ENCODE measurements around the gene ENOX1. TPM values are rescaled to one million over a fixed set of nuclear protein-coding genes. Genes with fewer than 3 reads are reported as not detected.
"Not testable (repeated sequence)": the region's sequence is repeated elsewhere in the genome, so short reads cannot be mapped to it uniquely, and the experiment has no call there.

The ENOX1 gene
- polyA plus RNA-seq, 4 donors: 8.4 to 29.7 (median 12.3) TPM

DNA sequence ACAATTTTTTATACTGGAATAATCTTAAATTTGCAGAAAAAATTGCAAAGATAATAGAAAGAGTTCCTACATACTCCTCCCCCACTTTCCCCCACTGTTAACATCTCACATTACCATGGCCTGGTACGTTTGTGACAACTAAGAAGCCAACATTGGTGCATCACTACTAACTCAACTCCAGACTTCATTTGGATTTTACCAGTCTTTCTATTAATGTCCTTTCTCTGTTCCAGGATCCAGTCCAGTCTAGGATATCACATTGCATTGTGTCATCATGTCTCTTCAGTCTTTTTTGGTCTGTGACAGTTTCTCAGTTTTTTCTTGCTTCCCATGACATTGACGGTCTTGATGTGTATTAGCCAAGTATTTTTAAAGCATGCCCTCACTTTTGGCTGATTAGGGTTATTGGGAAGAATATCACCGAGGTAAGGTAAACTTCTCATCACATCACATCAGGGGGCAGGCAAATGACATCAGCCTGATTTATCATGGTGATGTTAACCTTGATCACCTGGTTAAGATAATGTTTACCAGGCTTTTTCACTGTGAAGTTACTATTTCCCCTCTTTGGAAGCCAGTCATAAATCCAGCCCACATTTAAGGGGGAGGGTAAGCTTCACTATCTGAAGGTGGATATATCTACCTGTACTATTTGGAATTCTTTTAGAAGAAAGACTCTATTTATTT, 322.1 kb downstream of the ENOX1 start:
- no peak for DNase-seq (ENCODE audit: low read depth in 4 of 4, low spot score in 3 of 4)

DNA sequence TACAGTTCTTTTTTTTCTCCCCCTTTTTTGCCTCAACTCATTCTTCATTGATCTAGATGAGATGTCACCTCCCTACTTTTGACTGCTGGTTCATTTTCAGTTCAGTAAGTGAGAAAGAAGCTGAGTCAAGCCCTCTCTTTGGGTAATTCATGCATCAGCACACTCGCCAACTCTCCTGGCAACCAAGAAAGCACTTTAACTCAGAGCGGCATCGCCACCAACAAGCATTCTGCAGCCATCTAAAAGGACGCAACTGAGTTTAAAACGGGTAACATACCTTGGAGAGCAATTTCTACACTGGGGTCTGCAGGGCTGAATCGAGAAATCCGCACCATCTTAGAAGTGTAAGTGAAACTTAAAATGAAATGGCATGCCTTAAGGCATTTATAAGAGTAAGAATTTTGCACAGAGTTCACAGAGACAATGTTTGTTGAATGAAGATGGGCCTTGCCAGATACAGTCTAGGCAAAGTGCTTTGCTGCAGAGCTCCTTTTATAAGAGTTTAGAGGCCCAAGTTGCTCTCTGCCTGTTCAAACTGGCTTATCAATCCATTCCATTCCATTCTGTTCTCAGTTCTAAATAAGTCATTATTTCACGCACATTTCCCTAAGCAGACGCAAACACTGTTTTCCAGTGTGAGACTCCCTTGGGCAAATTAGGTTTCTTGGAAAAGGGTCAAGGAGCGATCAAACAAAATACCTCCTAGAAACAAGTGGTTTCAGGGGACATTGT, 338.0 kb downstream of the ENOX1 start:
- no peak for DNase-seq (ENCODE audit: low read depth in 4 of 4, low spot score in 3 of 4)

DNA sequence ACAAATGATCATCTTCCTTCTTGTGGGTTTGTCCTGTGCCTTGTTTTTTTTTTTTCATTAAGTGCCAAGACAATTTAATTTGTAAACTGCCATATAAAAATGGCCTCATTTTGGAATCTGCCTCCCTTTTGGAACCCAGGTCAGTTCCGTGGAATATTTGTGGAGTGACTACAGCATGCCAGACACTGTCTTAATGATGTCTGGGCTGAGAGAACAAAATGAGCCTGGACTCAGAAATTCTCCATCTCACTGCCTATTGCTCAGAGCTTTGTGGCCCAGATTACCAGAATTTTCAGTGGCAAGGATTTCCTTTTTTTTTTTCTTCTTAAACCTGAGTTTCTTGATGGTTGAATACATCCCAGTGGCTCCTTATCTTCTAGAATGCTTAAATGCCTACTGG, 340.6 kb downstream of the ENOX1 start:
- DNase-seq (ENCODE audit: low read depth in 4 of 4, low spot score in 3 of 4): no peak

DNA sequence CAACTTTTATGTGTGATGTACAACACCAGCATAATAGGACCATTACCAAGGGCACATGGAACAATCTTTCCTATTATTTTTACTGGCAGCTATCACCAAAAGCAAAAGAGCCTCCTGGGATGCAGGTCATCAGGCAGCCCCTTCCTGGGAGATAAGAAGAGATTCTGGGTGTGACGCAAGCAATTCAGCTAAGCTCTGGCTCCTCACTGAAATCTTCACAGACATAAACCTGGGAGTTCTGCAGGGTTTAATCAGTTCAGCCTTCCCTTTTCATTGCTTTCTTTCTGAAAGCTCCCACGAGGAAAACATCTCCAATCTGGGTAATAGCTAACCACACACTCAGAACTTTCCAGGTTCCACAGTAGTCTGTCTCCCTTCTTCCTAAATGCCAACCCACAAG, 341.1 kb downstream of the ENOX1 start:
- no peak for DNase-seq (ENCODE audit: low read depth in 4 of 4, low spot score in 3 of 4)

GRCh38 chr13:43444081-43444480, 342.7 kb downstream of the ENOX1 start:
- no peak for DNase-seq (ENCODE audit: low read depth in 4 of 4, low spot score in 3 of 4)

DNA sequence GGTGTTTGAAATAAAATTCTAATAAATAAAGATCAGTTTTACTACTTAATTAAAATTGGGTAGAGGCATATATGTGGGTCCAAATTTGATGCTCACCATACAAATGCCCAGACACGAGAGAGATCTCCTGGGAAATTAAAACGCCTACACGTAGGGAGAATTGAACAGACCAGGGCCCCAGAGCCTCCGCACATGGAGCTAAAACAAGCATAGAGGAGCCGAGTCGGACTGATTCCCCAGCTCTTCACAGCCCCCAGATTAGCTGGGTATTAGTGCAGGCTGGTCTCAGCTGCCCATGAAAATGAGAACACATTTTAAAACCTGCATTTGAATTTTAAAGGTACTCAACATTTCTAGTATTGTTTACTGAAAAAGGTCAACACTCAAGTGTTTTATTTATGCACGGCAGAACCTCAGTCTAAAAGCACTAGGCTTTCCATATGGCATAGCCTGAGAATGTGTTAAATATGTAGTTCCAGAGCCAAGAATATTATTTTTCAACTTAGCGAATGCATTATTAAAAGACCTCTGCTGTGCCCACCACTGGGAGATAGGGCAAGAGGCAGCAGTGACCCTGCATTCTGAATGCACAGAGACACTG, 344.8 kb downstream of the ENOX1 start:
- no peak for DNase-seq (ENCODE audit: low read depth in 4 of 4, low spot score in 3 of 4)

DNA sequence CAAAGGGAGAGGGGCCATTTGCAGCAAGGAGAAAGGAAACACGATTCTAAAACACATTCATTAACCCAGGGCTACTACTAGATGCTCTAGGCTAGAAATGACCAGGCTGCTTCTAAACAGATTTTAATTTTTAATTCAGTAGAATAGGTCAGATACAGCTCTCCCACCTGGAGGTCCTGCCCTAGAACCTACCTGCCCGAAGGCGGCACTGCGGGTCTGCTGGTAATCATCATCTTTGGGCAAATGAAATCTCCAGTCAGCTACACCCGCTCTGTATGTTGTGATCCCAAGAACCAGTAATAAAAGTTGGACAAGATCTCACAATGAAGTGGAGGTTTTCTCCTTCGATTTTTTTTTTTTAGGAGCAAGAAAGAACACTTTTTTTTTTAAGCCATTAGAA, 345.3 kb downstream of the ENOX1 start:
- DNase-seq (ENCODE audit: low read depth in 4 of 4, low spot score in 3 of 4): no peak

GRCh38 chr13:43434191-43434590, 352.6 kb downstream of the ENOX1 start:
- no peak for DNase-seq (ENCODE audit: low read depth in 4 of 4, low spot score in 3 of 4)

GRCh38 chr13:43433691-43434141, 353.1 kb downstream of the ENOX1 start:
- no peak for DNase-seq (ENCODE audit: low read depth in 4 of 4, low spot score in 3 of 4)

DNA sequence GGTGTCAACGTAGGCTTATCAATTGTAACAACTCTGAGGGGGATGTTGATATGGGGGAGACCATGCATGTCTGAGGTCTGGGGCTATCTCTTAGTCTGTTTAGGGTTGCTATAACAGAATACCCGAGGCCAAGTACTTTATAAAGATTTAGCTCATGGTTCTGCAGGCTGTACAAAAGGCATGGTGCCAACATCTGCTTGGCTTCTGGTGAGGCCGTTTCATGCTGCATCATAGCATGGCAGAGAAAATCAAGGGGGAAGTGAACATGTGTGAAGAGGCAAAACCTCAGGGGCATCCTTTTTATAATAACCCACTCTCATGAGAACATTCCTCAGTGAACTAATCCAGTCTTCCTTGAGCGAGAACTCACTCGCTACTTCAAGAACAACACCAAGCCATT, 353.8 kb downstream of the ENOX1 start:
- no peak for DNase-seq (ENCODE audit: low read depth in 4 of 4, low spot score in 3 of 4)

- no peak for DNase-seq (ENCODE audit: low read depth in 4 of 4, low spot score in 3 of 4)
Measured at GRCh38 chr13:43431841-43432240, 354.9 kb downstream of the ENOX1 start.

DNA sequence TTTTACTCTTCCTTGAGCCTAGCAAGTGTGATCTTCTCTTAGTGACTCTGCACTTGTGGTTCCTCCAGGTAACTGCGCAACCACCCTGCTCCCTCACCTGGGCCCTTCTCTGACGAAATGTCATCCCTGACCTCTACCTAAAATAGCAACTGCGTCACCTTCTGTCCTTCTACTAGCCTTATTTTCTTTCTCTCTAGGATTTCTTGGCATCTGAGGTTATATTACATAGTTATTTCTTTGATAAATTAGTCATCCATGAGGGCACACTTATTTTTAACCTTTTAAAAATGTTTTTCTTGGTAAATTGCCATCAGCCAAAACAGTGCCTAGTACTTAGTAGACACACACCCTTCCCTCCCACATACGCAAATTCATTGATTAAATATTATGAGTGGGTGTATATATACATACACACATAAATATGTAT, 355.5 kb downstream of the ENOX1 start:
- DNase-seq (ENCODE audit: low read depth in 4 of 4, low spot score in 3 of 4): no peak

- DNase-seq (ENCODE audit: low read depth in 4 of 4, low spot score in 3 of 4): no peak
Measured at GRCh38 chr13:43428545-43429296, 358.1 kb downstream of the ENOX1 start.

GRCh38 chr13:43426355-43426754, 360.4 kb downstream of the ENOX1 start:
- DNase-seq (ENCODE audit: low read depth in 4 of 4, low spot score in 3 of 4): no peak

- DNase-seq (ENCODE audit: low read depth in 4 of 4, low spot score in 3 of 4): no peak
Measured at GRCh38 chr13:43425234-43425633, 361.5 kb downstream of the ENOX1 start.

DNA sequence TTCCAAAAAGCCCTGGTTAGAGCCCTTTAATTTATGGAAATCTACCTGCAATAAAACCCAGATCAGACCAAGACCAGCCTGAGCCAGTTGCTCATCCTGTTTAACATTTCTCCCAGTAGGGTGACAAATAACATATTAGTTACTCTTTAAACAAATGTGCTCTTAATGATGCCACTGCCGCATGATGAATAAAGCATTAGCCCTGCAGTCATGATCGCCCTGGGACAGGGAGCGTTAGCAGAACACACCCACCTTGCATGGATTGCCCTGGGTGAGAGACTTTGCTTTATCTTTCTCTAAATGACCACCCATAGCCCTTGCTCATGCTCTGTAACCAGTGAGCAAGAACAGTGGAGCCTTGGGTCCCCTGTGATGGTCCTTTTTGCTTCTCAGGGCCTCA, 362.4 kb downstream of the ENOX1 start:
- DNase-seq (ENCODE audit: low read depth in 4 of 4, low spot score in 3 of 4): peak in 2 of 4 donors; percentile 12 to 15

DNA sequence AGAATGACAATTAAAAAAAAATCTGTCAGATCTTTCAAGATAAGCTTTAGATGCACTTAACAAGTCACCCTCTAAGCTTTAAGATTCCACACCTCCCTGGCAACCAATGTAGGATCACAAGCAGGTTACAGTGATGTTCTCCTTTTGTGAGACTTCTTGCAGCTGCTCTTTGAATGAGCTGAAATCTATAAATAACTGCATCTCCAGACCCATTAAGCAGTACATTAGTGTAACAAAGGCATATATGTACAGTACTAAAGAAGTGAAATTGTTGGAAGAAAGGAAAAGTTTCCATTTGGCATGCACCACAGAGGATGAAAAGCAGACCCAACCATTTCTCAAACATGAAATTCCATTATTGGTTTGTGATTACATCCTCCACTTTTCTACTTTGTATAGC, 364.7 kb downstream of the ENOX1 start:
- no peak for DNase-seq (ENCODE audit: low read depth in 4 of 4, low spot score in 3 of 4)

DNA sequence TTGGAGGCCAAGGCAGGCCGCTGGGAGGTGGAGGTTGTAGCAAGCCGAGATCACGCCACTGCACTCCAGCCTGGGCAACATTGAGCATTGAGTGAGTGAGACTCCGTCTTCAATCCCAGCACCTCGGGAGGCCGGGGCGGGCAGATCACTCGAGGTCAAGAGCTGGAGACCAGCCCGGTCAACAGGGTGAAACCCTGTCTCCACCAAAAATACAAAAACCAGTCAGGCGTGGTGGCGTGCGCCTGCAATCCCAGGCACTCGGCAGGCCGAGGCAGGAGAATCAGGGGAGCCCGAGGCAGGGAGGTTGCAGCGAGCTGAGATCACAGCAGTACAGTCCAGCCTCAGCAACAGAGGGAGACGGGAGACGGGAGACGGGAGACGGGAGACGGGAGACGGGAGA, 369.9 kb downstream of the ENOX1 start:
- not testable (repeated sequence) for DNase-seq (ENCODE audit: low read depth in 4 of 4, low spot score in 3 of 4)

DNA sequence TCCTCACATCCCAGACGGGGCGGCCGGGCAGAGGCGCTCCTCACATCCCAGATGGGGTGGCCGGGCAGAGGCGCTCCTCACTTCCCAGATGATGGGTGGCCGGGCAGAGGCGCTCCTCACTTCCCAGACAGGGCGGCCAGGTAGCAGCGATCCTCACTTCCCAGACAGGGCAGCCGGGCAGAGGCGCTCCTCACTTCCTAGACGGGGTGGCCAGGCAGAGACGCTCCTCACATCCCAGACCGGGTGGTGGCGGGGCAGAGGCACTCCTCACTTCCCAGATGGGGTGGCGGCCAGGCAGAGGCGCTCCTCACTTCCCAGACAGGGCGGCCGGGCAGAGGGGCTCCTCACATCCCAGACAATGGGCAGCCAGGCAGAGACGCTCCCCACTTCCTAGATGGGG, 370.4 kb downstream of the ENOX1 start:
- not testable (repeated sequence) for DNase-seq (ENCODE audit: low read depth in 4 of 4, low spot score in 3 of 4)

DNA sequence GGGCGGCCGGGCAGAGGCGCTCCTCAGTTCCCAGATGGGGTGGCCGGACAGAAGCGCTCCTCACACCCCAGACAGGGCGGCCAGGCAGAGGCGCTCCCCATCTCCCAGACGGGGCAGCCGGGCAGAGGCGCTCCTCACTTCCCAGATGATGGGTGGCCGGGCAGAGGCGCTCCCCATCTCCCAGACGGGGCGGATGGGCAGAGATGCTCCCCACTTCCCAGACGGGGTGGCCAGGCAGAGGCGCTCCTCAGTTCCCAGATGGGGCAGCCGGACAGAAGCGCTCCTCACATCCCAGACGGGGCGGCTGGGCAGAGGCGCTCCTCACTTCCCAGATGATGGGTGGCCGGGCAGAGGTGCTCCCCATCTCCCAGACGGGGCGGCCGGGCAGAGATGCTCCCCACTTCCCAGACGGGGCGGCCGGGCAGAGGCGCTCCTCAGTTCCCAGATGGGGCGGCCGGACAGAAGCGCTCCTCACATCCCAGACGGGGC, 370.8 kb downstream of the ENOX1 start:
- DNase-seq (ENCODE audit: low read depth in 4 of 4, low spot score in 3 of 4): not testable (repeated sequence)

GRCh38 chr13:43414111-43414510, 372.7 kb downstream of the ENOX1 start:
- no peak for DNase-seq (ENCODE audit: low read depth in 4 of 4, low spot score in 3 of 4)

Measured in left renal pelvis (tissue), 4 donors.